Breast epithelium (tissue), 3 donors: ENCODE results near the gene LRRC49.

ENCODE experiments used
- POLR2A ChIP-seq: fragments of 450-650 bp; IDR thresholded peaks from one replicate; pipeline ENCODE4 v1.6.1; 2016; ENCODE audit warnings: antibody characterized with exemption, mild to moderate bottlenecking, moderate library complexity
- POLR2AphosphoS5 ChIP-seq, 3 donors: sonication (generic); formaldehyde crosslinking; IDR thresholded peaks; one replicate each; pipeline ENCODE4 v1.6.1; 2017; ENCODE audit warnings: antibody characterized with exemption in 3 of 3
- TF ChIP-seq, protein P1 (sequence below), 3 donors: fragments of 450-650 bp; IDR thresholded peaks; one replicate each; pipeline ENCODE4 v1.5.1; 2016 to 2017; ENCODE audit warnings: antibody characterized with exemption in 3 of 3, mild to moderate bottlenecking in 3 of 3, moderate library complexity in 3 of 3

GRCh38 chr15:71005895-71006294 lies 113.3 kb downstream of the LRRC49 start:
- TF ChIP-seq, protein P1, sequence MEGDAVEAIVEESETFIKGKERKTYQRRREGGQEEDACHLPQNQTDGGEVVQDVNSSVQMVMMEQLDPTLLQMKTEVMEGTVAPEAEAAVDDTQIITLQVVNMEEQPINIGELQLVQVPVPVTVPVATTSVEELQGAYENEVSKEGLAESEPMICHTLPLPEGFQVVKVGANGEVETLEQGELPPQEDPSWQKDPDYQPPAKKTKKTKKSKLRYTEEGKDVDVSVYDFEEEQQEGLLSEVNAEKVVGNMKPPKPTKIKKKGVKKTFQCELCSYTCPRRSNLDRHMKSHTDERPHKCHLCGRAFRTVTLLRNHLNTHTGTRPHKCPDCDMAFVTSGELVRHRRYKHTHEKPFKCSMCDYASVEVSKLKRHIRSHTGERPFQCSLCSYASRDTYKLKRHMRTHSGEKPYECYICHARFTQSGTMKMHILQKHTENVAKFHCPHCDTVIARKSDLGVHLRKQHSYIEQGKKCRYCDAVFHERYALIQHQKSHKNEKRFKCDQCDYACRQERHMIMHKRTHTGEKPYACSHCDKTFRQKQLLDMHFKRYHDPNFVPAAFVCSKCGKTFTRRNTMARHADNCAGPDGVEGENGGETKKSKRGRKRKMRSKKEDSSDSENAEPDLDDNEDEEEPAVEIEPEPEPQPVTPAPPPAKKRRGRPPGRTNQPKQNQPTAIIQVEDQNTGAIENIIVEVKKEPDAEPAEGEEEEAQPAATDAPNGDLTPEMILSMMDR (IDR thresholded peaks at IDR 0.05), result no peak
- TF ChIP-seq POLR2A, result no peak
- no peak for TF ChIP-seq POLR2AphosphoS5 (IDR thresholded peaks at IDR 0.05)
